Islet of Langerhans (tissue), 1 donor: ENCODE measurements around the gene PET100.

Experiments used
- FAIRE-seq: peaks from one replicate; lab custom pipeline; 2011; peaks lifted over from hg19 to GRCh38; lab: Jason Lieb, UNC

The PET100 gene

GRCh38 chr19:7612282-7613274 is 17.0 kb upstream of the PET100 start:
- FAIRE-seq = no peak

- FAIRE-seq = no peak
Measured at GRCh38 chr19:7614859-7615741, 14.5 kb upstream of the PET100 start.

- FAIRE-seq = no peak
Measured at GRCh38 chr19:7617172-7617571, 12.4 kb upstream of the PET100 start.

GRCh38 chr19:7617735-7618134 is 11.9 kb upstream of the PET100 start:
- FAIRE-seq = no peak

- FAIRE-seq = no peak
Measured at GRCh38 chr19:7618348-7618747, 11.2 kb upstream of the PET100 start.

- FAIRE-seq = no peak
Measured at GRCh38 chr19:7618771-7619510, 10.7 kb upstream of the PET100 start.

GRCh38 chr19:7619671-7620441 is 9.7 kb upstream of the PET100 start:
- FAIRE-seq = no peak

GRCh38 chr19:7620442-7621412 is 8.9 kb upstream of the PET100 start:
- no peak for FAIRE-seq

GRCh38 chr19:7622933-7623685 is 6.5 kb upstream of the PET100 start:
- no peak for FAIRE-seq

- FAIRE-seq = no peak
Measured at GRCh38 chr19:7623725-7624603, 5.6 kb upstream of the PET100 start.

GRCh38 chr19:7624810-7625209 is 4.8 kb upstream of the PET100 start:
- FAIRE-seq = no peak

- no peak for FAIRE-seq
Measured at GRCh38 chr19:7625763-7626372, 3.7 kb upstream of the PET100 start.

- FAIRE-seq = no peak
Measured at GRCh38 chr19:7627166-7627565, 2.4 kb upstream of the PET100 start.

GRCh38 chr19:7628589-7629311 is 843 bp upstream of the PET100 start:
- no peak for FAIRE-seq

GRCh38 chr19:7631577-7631976 is 2.0 kb downstream of the PET100 start:
- FAIRE-seq = no peak

GRCh38 chr19:7632340-7633203 is 3.0 kb downstream of the PET100 start:
- FAIRE-seq = no peak
